KMS-11 (cell line): ENCODE data around the gene SFXN2.
"Not testable (repeated sequence)": the region's sequence is repeated elsewhere in the genome, so short reads cannot be mapped to it uniquely, and the experiment has no call there.

Experiments
- H2AFZ ChIP-seq: fragments of 200-600 bp; sonication (generic); 2 replicates; pipeline ENCODE4 v1.6.1; 2016; ENCODE audit warnings: antibody characterized with exemption, mixed run types, low read depth
- H3K27ac ChIP-seq: fragments of 200-600 bp; sonication (generic); 2 replicates; pipeline ENCODE4 v1.6.1; 2016; ENCODE audit warnings: mild to moderate bottlenecking, mixed run types
- H3K27me3 ChIP-seq: fragments of 200-600 bp; sonication (generic); 2 replicates; pipeline ENCODE4 v1.6.1; 2017; ENCODE audit warnings: mild to moderate bottlenecking, low read depth, mixed run types, moderate library complexity; ENCODE audit not compliant: insufficient read depth
- H3K36me3 ChIP-seq: fragments of 200-600 bp; sonication (generic); 2 replicates; pipeline ENCODE4 v1.6.1; 2017; ENCODE audit warnings: mild to moderate bottlenecking, mixed run types; ENCODE audit not compliant: insufficient read depth
- H3K4me1 ChIP-seq: fragments of 200-600 bp; sonication (generic); 2 replicates; pipeline ENCODE4 v1.6.1; 2016; ENCODE audit warnings: mild to moderate bottlenecking, low read depth, mixed run types; ENCODE audit not compliant: poor library complexity, severe bottlenecking
- H3K4me2 ChIP-seq: fragments of 200-600 bp; sonication (generic); 2 replicates; pipeline ENCODE4 v1.7.0; 2016; ENCODE audit warnings: mild to moderate bottlenecking, mixed run types
- H3K4me3 ChIP-seq: fragments of 200-600 bp; sonication (generic); IDR thresholded peaks from 2 replicates; pipeline ENCODE4 v1.6.1; 2017; ENCODE audit warnings: low read depth, low read length, mixed read lengths; ENCODE audit not compliant: insufficient read depth
- H3K79me2 ChIP-seq: fragments of 200-600 bp; sonication (generic); 2 replicates; pipeline ENCODE4 v1.6.1; 2016; ENCODE audit warnings: low read depth, mixed run types; ENCODE audit not compliant: insufficient read depth
- H3K9ac ChIP-seq: fragments of 200-600 bp; sonication (generic); 2 replicates; pipeline ENCODE4 v1.6.1; 2016; ENCODE audit warnings: mild to moderate bottlenecking, mixed run types
- H4K20me1 ChIP-seq: fragments of 200-600 bp; sonication (generic); 2 replicates; pipeline ENCODE4 v1.6.1; 2016; ENCODE audit warnings: mild to moderate bottlenecking, mixed run types; ENCODE audit not compliant: insufficient read depth
- TF ChIP-seq, protein P1 (sequence below): fragments of 200-600 bp; sonication (generic); conservative IDR thresholded peaks from 2 replicates; pipeline ENCODE4 v1.6.1; 2017; ENCODE audit warnings: low read depth, mild to moderate bottlenecking, antibody characterized with exemption, low read length, moderate library complexity, mixed read lengths

Gene SFXN2

DNA sequence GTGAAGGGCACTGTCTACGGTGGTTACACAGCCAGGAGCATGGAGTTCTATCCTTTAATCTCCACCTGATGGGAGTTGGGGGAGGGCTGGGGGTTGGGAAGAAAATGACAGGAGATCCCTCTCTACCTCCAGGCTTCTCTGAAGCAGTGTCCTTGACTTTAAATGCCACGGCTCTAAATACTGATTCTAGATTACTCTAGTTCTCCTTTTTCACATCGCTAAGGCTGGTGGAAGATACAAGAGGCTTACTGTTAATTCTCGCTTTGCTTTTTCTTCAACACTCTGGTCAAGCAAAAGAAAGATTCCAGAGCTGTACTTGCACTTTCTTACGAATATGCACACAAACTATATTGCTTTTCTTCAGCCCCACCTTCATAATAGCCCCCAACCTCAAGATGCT, 30.7 kb upstream of the SFXN2 start:
- H3K4me1 ChIP-seq, result peaks cover 41% of the 10 kb centered on the region
- H3K4me2 ChIP-seq, result no peak overlapping the region
- no peaks in the 10 kb centered on the region for H3K36me3 ChIP-seq
- H3K79me2 ChIP-seq, result no peaks in the 10 kb centered on the region
- H3K27me3 ChIP-seq, result no peaks in the 10 kb centered on the region
- no peaks in the 10 kb centered on the region for H4K20me1 ChIP-seq
- TF ChIP-seq, protein P1, sequence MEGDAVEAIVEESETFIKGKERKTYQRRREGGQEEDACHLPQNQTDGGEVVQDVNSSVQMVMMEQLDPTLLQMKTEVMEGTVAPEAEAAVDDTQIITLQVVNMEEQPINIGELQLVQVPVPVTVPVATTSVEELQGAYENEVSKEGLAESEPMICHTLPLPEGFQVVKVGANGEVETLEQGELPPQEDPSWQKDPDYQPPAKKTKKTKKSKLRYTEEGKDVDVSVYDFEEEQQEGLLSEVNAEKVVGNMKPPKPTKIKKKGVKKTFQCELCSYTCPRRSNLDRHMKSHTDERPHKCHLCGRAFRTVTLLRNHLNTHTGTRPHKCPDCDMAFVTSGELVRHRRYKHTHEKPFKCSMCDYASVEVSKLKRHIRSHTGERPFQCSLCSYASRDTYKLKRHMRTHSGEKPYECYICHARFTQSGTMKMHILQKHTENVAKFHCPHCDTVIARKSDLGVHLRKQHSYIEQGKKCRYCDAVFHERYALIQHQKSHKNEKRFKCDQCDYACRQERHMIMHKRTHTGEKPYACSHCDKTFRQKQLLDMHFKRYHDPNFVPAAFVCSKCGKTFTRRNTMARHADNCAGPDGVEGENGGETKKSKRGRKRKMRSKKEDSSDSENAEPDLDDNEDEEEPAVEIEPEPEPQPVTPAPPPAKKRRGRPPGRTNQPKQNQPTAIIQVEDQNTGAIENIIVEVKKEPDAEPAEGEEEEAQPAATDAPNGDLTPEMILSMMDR, result no peak
- no peak overlapping the region for H3K27ac ChIP-seq
- no peak overlapping the region for H3K4me3 ChIP-seq
- no peak overlapping the region for H3K9ac ChIP-seq
- no peak overlapping the region for H2AFZ ChIP-seq

DNA sequence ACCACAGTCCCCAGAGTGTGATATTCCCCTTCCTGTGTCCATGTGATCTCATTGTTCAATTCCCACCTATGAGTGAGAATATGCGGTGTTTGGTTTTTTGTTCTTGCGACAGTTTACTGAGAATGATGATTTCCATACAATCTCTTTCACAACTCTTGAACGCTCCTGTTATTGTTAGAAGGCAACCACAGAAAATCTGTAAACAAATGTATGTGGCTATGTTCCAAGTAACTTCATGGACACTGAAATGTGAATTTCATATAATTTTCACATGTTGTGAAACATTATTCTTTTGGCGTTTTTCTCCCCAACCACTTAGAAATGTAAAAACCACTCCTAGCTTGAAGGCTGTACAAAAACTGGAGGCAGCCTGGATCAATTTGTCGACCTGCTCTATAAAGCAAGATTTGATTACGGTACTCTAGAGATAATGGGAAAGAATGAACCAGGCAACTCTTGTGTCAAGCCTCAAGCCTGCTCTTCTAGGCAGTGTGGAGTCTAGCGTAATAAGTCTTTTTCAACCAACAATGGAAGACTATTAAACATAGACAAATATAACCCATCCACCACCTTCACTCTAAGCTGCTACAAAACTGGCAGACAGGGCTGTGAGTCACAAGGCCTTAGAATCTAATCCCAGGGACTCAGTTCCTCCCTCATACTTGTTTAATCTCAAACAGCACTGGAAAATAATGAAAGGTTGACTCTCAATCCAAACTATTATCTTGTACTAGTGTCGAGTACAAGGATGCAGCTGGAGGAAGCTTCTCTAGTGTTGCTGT, 23.0 kb upstream of the SFXN2 start:
- Histone ChIP-seq H3K36me3 (no peaks in the 10 kb centered on the region), H3K4me3 (no peak overlapping the region), H4K20me1 (no peaks in the 10 kb centered on the region), H3K4me1 (no peaks in the 10 kb centered on the region), H2AFZ (no peak overlapping the region), H3K27me3 (no peaks in the 10 kb centered on the region), H3K27ac (no peak overlapping the region), H3K9ac (no peak overlapping the region), H3K79me2 (no peaks in the 10 kb centered on the region), H3K4me2 (no peak overlapping the region)
- TF ChIP-seq, protein P1, result no peak

DNA sequence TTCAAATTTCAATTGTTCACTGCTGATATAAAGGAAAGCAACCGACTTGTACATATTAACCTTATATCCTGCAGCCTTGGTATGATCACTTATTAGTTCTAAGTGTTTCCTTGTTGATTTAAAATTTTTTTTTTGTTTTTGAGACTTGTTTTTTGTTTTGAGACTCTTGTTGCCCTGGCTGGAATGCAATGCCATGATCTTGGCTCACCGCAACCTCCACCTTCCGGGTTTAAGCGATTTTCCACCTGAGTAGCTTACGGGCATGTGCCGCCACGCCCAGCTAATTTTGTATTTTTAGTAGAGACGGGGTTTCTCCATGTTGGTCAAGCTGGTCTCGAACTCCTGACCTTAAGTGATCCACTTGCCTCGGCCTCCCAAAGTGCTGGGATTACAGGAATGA, 19.0 kb upstream of the SFXN2 start:
- H3K4me3 ChIP-seq, H3K79me2 ChIP-seq, H3K4me2 ChIP-seq, H2AFZ ChIP-seq, H3K36me3 ChIP-seq, H3K4me1 ChIP-seq, H3K27ac ChIP-seq, H4K20me1 ChIP-seq, H3K9ac ChIP-seq, H3K27me3 ChIP-seq: not testable (repeated sequence)

DNA sequence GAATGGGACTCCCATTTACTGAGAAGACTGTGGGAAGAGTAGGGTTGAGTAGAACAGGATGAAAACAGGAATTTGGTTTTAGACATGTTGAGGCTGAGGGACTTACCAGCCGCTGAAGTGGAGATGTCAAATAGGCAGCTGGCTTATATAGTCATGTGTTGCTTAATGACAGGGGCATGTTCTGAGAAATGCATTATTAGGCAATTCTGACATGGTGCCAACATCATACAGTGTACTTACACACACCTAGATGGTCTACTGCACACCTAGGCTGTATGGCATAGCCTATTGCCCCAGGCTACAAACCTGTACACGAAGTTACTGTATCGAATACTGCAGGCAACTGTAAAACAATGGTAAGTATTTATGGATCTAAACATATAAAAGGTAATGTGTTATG, 17.7 kb upstream of the SFXN2 start:
- no peak overlapping the region for H3K4me3 ChIP-seq
- no peaks in the 10 kb centered on the region for H3K79me2 ChIP-seq
- TF ChIP-seq, protein P1, result no peak
- H3K9ac ChIP-seq, result no peak overlapping the region
- no peak overlapping the region for H3K27ac ChIP-seq
- H3K36me3 ChIP-seq, result no peaks in the 10 kb centered on the region
- no peaks in the 10 kb centered on the region for H3K27me3 ChIP-seq
- H3K4me2 ChIP-seq, result no peak overlapping the region
- no peaks in the 10 kb centered on the region for H4K20me1 ChIP-seq
- H2AFZ ChIP-seq, result no peak overlapping the region
- H3K4me1 ChIP-seq, result no peaks in the 10 kb centered on the region

DNA sequence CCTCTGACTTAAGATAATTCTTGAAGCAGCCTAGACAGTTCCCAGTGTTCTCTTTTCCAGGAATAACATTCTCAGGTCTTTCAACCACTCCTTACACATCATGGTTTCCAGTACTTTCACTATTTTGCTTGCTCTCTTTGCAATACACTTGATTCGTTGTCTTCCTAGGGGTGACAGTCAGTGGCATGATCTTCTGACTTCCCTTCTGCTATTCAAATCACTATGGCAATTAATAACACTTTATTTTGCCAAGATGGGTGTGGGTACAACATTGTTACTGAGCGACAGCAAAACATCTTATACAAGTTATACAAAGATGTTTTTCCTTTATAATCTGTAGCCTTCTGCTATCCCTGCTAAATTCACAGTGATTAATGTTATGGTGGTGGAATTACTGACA, 15.5 kb upstream of the SFXN2 start:
- Histone ChIP-seq H3K4me2 (no peak overlapping the region), H3K4me3 (no peak overlapping the region), H3K4me1 (no peaks in the 10 kb centered on the region), H2AFZ (no peak overlapping the region), H4K20me1 (no peaks in the 10 kb centered on the region), H3K9ac (no peak overlapping the region), H3K36me3 (no peaks in the 10 kb centered on the region), H3K27me3 (no peaks in the 10 kb centered on the region), H3K79me2 (no peaks in the 10 kb centered on the region), H3K27ac (no peak overlapping the region)
- TF ChIP-seq, protein P1, result no peak
